ENCODE results near the gene SLC24A3. TPM values are rescaled to one million over a fixed set of nuclear protein-coding genes. Genes with fewer than 3 reads are reported as not detected.

The SLC24A3 gene
- total RNA-seq, 1 donor from 2014 or later: 0.21 TPM

DNA sequence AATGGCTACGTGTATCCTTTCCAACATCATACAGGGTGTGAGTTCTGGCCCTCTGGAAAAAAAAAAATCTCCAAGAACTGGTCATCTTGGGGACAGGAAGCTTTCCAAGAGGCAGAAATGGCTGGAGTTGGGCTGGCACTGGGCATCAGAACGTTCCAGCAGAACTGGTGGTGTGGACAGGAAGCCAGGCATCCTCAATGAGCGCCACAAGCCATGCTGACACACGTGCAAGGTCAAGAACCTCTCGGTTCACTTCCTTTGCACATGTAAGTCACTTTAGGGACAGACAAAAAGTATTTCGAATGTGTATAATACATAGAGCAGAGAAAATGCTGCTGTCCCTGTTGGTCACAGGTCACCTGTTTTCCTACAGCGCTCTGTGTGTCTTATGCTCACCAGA, 518.3 kb downstream of the SLC24A3 start:
- Histone ChIP-seq H3K79me2 (ENCODE audit: low read depth) (no peaks in the 10 kb centered on the region), H3K9me3 (ENCODE audit: low read depth) (no peaks in the 10 kb centered on the region), H3K9ac (no peak overlapping the region), H4K20me1 (ENCODE audit: low read depth) (no peaks in the 10 kb centered on the region), H3K4me3 (no peak overlapping the region), H3K27me3 (no peaks in the 10 kb centered on the region), H3K4me1 (no peaks in the 10 kb centered on the region), H3K27ac (no peak overlapping the region), H3K36me3 (no peaks in the 10 kb centered on the region), H3F3A (ENCODE audit: low read depth) (no peaks in the 10 kb centered on the region), H3K4me2 (no peak overlapping the region), H2AFZ (replicated peaks) (no peak overlapping the region)
- TF ChIP-seq EZH2 (IDR thresholded peaks at IDR 0.05) (no peak), EZH2phosphoT487 (IDR thresholded peaks at IDR 0.05) (no peak)
- TF ChIP-seq, protein P1, sequence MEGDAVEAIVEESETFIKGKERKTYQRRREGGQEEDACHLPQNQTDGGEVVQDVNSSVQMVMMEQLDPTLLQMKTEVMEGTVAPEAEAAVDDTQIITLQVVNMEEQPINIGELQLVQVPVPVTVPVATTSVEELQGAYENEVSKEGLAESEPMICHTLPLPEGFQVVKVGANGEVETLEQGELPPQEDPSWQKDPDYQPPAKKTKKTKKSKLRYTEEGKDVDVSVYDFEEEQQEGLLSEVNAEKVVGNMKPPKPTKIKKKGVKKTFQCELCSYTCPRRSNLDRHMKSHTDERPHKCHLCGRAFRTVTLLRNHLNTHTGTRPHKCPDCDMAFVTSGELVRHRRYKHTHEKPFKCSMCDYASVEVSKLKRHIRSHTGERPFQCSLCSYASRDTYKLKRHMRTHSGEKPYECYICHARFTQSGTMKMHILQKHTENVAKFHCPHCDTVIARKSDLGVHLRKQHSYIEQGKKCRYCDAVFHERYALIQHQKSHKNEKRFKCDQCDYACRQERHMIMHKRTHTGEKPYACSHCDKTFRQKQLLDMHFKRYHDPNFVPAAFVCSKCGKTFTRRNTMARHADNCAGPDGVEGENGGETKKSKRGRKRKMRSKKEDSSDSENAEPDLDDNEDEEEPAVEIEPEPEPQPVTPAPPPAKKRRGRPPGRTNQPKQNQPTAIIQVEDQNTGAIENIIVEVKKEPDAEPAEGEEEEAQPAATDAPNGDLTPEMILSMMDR (IDR thresholded peaks at IDR 0.05): no peak
- no peaks in the 10 kb centered on the region for H3K27me3 Mint-ChIP-seq (ENCODE audit: insufficient read depth, low read depth)
- DNase-seq (ENCODE audit: low spot score): no peak
- no peak overlapping the region for H3K4me3 Mint-ChIP-seq
- H3K9me3 Mint-ChIP-seq: no peaks in the 10 kb centered on the region
- H3K27ac Mint-ChIP-seq: no peak overlapping the region
- H3K4me1 Mint-ChIP-seq: peaks cover 17% of the 10 kb centered on the region
- no peaks in the 10 kb centered on the region for H3K36me3 Mint-ChIP-seq

DNA sequence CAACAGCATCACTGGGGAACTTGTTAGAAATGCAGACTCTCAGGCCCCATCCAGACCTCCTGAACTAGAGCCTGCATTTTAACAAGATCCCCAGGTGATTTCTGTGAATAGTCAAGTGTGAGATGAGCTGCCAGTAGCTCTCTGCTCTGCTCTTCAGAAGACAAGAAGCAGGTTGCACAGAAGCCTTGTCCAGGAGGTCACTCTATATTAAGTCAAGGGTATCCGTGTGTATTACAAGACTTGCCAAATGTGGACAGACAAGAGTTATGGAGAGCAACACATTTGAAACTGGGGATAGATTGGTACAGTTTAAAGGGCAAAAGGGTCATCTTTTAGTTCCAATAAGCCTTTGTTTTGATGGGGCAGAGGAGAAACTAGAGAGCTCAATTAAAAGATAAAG, 522.4 kb downstream of the SLC24A3 start:
- no peaks in the 10 kb centered on the region for H3K9me3 Mint-ChIP-seq
- Histone ChIP-seq H3F3A (ENCODE audit: low read depth) (no peaks in the 10 kb centered on the region), H3K79me2 (ENCODE audit: low read depth) (no peaks in the 10 kb centered on the region), H3K27ac (no peak overlapping the region), H3K4me1 (no peaks in the 10 kb centered on the region), H3K4me2 (no peak overlapping the region), H4K20me1 (ENCODE audit: low read depth) (no peaks in the 10 kb centered on the region), H3K9me3 (ENCODE audit: low read depth) (no peaks in the 10 kb centered on the region), H3K9ac (no peak overlapping the region), H3K27me3 (no peaks in the 10 kb centered on the region), H3K4me3 (no peak overlapping the region), H2AFZ (replicated peaks) (no peak overlapping the region), H3K36me3 (no peaks in the 10 kb centered on the region)
- no peaks in the 10 kb centered on the region for H3K36me3 Mint-ChIP-seq
- H3K4me1 Mint-ChIP-seq: peaks cover 29% of the 10 kb centered on the region
- TF ChIP-seq EZH2 (IDR thresholded peaks at IDR 0.05): no peak
- no peak for DNase-seq (ENCODE audit: low spot score)
- H3K27ac Mint-ChIP-seq: no peak overlapping the region
- no peaks in the 10 kb centered on the region for H3K27me3 Mint-ChIP-seq (ENCODE audit: insufficient read depth, low read depth)
- H3K4me3 Mint-ChIP-seq: no peak overlapping the region

DNA sequence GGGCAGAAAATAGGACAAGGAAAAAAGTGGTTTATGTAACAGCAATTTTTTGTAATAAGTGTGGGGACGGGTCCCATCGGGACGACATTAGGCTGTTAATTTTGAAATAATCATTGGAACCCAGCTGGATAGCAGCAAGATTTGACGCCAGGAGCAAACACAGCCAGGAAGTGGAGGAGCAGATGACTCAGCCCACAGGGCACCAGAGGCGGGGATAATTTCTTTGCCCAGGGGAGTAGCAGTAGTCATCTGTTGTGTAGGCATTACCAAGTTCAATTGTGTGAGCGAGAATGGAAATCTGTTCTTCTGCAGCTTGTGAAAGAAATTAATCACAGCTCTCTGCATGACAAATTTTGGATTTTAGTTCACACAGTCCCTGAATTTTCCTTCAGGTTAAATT, 523.0 kb downstream of the SLC24A3 start:
- no peaks in the 10 kb centered on the region for H3K9me3 Mint-ChIP-seq
- no peak for DNase-seq (ENCODE audit: low spot score)
- Histone ChIP-seq H3K79me2 (ENCODE audit: low read depth) (no peaks in the 10 kb centered on the region), H4K20me1 (ENCODE audit: low read depth) (no peaks in the 10 kb centered on the region), H3F3A (ENCODE audit: low read depth) (no peaks in the 10 kb centered on the region), H2AFZ (replicated peaks) (peak overlapping the region; percentile 37), H3K9ac (no peak overlapping the region), H3K36me3 (no peaks in the 10 kb centered on the region), H3K4me3 (no peak overlapping the region), H3K9me3 (ENCODE audit: low read depth) (no peaks in the 10 kb centered on the region), H3K4me1 (no peaks in the 10 kb centered on the region), H3K27ac (no peak overlapping the region), H3K27me3 (no peaks in the 10 kb centered on the region), H3K4me2 (no peak overlapping the region)
- H3K4me1 Mint-ChIP-seq: peaks cover 29% of the 10 kb centered on the region
- H3K27ac Mint-ChIP-seq: peak overlapping the region; percentile 85
- no peak overlapping the region for H3K4me3 Mint-ChIP-seq
- H3K36me3 Mint-ChIP-seq: no peaks in the 10 kb centered on the region
- H3K27me3 Mint-ChIP-seq (ENCODE audit: insufficient read depth, low read depth): no peaks in the 10 kb centered on the region
- TF ChIP-seq EZH2 (IDR thresholded peaks at IDR 0.05) (no peak), EZH2phosphoT487 (IDR thresholded peaks at IDR 0.05) (no peak)
- TF ChIP-seq, protein P1 (IDR thresholded peaks at IDR 0.05): no peak

DNA sequence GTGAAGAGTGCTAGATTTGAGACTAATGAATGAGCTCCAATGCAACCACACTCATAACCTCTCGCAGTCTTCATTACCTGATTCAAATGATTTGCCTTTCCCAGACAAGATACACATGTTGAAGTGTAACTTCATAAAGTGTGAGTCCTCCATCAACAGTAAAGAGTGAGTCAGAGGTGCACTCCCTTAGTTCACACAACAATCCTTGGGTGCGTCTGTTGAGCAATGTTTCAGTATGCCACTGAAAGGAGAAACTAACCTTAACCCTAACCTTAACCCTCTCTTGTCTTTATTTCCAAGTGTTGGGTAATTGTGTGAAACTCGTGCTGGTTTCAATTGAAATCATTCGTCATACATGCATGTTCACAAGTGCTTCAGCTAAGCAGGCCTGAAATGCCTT, 524.6 kb downstream of the SLC24A3 start:
- Mint-ChIP-seq H3K4me1 (peaks cover 29% of the 10 kb centered on the region), H3K9me3 (no peaks in the 10 kb centered on the region), H3K36me3 (no peaks in the 10 kb centered on the region), H3K27ac (peak overlapping the region; percentile 82), H3K4me3 (no peak overlapping the region), H3K27me3 (ENCODE audit: insufficient read depth, low read depth) (no peaks in the 10 kb centered on the region)
- Histone ChIP-seq H3K36me3 (no peaks in the 10 kb centered on the region), H3K9me3 (ENCODE audit: low read depth) (no peaks in the 10 kb centered on the region), H3K27me3 (no peaks in the 10 kb centered on the region), H3K9ac (no peak overlapping the region), H2AFZ (replicated peaks) (no peak overlapping the region), H3K4me1 (no peaks in the 10 kb centered on the region), H3K4me2 (no peak overlapping the region), H3K79me2 (ENCODE audit: low read depth) (no peaks in the 10 kb centered on the region), H4K20me1 (ENCODE audit: low read depth) (no peaks in the 10 kb centered on the region), H3F3A (ENCODE audit: low read depth) (no peaks in the 10 kb centered on the region), H3K4me3 (no peak overlapping the region), H3K27ac (no peak overlapping the region)
- TF ChIP-seq EZH2phosphoT487 (IDR thresholded peaks at IDR 0.05): no peak
- TF ChIP-seq EZH2 (IDR thresholded peaks at IDR 0.05): no peak
- TF ChIP-seq, protein P1 (IDR thresholded peaks at IDR 0.05): no peak
- DNase-seq (ENCODE audit: low spot score): no peak
